NCI-H2081 treated with DMSO at 0.1 percent for 48 hours (cell line): ENCODE measurements around the gene HCFC1.

Experiments used
- DNase-seq: peaks from one replicate; lab custom pipeline; 2025; lab: John Stamatoyannopoulos, UW

HCFC1 gene

DNA sequence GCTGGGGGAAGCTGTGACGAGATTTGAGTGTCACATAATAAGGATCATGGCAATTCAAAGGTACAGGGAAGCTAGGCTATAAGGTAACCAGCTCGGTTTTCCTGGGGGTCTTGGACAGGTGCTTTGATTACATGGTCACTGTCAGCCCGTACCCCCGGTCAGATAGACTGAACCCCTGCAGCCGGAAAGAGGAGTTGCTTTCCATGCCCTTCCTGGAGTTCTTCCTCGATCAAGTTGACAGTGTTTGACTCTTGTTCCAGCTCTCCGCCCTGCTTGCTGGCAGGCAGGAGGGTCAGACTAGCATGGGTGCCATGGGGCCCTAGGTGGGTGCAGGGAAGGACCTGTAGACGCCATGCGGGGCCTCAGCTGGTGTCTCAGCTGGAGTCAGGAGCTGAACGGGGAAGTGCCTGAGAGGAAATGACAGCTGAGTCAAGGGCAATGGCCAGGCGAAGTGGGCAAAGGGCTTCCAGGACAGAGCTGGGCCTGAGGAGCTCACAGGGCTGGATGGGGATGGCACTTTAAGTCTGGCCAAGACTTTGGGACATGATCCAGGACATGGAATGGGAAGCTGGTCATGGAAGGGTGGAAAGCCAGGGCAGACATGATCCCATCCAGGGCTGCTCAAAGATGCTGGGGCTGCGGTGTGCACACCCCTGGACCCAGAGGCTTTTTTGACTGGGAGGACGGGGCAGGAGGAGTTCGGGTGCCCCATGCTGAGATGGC is 2.5 kb upstream of the HCFC1 start:
- no peak for DNase-seq

GRCh38 chrX:153973127-153974002 is 1.7 kb upstream of the HCFC1 start:
- DNase-seq, result no peak

DNA sequence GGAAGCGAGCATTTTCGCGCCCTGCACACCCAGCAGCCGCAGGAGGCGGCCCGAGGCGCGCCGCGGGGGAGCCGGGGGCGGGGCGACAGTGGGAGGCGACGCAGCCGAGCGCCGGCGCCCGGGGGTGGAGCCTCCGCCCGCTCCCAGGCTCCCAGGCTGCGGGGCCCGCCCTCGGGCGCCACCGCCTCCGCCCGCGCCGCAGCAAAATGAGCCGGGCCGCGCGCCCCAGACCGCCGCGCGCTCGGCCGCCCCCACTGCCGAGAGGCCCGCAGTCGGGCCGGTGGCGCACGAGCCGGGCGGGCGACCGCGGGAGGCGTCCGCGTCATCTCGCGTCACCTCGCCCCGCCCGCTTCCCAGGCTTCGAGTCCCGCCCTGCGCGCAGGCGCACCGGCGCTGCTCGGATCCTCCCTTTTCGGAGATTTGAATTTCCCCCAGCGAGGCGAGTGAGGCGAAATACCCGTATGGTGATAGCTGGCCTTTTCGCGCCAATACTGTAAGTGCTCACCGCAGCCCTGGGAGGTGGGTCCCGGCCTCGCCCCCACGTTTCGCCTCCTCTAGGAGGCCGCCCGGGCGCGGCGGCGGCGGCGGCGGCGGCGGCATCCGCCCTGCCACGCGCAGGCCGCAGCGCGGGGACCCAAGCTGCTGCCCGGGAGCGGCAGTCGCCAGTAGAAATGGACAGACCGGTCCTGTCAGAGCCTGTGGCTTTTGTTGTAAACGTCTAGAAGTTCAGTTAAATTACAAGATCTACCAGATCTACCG is 929 bp upstream of the HCFC1 start, which contains the start of gene TMEM187:
Gene TMEM187, plus strand, starts transcription at position 387 of the 759 bp plus-strand sequence. CDS start 9,309 bp downstream, outside the sequence.
- DNase-seq, result peak; percentile 27

DNA sequence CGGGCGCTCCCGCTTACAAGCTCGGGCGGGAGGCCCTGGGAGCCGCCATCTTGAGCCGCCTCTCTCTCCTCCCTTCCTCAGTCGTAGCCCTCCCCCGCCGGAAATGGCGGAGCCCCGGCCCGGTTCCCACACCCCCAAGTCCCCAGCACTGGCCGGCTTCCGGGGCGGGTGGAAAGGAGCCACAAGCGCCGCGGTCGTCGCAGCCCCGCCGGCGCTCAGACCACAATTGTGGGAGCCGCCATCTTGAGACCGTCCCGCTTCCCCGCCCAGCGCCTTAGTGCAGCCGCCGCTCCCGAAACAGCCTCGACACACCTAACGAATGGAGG is 531 bp downstream of the HCFC1 start:
- DNase-seq, result no peak

GRCh38 chrX:153970357-153971123 is 1.1 kb downstream of the HCFC1 start:
- no peak for DNase-seq

DNA sequence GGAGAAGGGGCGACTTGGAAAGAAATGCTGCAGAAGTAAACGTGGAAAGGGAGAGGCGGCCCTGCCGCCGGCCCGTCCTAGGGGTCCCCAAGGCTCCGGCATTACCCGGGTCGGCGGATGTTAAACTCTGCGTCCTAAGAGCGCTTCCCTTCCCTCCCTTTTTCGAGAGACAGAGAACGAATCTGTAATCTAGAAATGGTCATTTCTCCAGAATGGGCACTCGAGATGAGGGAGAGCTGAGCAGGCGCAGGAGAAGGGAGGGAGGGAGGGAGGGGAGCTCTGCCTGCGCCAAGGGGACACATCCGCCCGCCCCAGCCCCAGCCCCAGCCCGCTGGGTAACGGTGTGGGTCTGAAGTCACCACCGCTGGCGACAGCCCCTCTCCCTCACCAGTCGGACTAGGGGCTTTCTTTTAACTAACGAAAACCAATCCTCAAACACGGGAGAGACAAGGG is 1.7 kb downstream of the HCFC1 start:
- DNase-seq, result no peak

DNA sequence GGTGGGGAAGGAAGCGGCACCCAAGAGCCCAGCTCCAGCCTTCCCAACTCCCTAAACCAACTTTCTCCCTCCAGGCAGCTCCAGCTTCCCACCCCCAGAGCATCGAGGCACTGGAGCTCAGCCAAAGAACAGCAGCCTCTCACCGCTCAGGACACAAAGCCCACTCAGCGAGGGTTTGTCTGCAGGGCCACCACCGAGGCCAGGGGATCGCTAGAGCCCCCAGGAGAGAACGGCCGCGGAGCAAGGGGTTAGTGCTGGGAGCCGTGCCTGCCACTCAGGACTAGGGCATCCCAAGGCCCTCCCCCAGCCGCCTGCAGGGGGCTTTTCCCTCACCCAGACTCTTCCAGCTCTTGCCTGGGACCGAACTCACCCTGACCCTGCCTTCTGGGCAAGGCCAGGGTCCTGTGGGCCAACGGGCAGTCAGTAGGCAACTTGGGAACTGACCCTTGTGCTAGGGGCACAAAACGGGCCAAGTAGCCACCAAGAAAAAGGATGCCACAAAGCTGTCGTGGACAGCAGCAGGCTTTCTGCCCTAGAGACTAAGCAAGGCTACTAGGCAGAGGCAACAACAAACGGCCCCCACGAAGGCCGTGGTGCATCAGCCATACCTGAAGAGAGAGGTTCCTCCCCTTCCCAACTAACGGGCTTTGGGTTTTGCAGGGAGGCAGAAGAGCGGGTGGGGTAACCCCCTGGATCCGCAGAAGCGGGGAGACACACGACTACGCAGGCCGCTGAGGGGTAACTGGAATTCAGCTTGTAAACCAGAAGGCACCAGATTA is 2.3 kb downstream of the HCFC1 start:
- DNase-seq, result no peak

DNA sequence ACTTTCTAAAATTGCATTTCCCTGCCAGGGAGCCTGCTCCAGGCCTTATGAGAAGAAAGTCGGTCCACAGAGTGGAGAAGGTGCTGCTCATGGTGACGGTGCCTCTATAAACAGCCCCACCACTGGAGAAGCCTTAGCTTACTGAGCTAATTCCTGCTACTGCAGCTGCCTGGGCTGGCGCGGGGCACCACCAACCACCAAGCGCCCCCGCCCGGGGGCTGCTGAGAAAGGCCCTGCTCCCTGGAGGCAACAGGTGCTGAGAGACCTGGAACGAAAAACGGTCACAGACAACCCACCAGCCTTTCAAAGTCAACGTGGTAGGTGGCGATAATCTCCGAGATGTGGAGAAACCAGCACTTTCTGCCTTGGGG is 2.9 kb downstream of the HCFC1 start:
- DNase-seq, result no peak

GRCh38 chrX:153968255-153968654 is 3.4 kb downstream of the HCFC1 start:
- no peak for DNase-seq

DNA sequence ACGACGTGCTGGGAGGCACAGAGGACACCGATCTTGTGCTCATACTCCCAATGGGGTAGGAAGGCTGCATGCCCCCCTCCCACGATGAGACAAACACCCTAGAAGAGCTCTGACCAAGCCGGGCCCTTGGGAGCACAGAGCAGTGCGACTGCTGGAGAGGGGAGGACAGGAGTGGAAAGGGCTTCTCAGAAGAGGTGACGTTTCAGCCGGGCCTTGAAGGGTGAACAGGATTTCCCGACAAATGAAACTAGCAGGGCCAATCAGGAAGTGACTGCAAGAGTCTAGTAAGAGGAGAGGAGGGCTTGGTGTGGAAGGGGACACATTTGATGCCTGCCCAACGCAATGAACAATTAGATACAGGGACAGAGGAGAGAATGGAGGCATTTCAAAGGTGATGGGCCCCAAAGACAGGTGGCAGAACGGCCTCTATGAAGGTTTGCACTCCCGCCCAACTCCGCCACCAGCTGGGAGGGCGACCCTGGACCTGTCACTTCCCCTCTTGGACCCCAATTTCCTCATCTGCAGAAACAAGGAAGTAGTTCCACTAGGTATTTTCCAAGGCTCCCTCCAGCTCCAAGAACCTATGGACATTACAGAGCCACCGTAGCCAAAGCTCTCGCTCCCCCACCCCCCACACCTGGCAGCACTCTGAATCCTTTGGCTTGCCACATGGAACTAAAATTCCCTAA is 3.9 kb downstream of the HCFC1 start:
- DNase-seq, result no peak

DNA sequence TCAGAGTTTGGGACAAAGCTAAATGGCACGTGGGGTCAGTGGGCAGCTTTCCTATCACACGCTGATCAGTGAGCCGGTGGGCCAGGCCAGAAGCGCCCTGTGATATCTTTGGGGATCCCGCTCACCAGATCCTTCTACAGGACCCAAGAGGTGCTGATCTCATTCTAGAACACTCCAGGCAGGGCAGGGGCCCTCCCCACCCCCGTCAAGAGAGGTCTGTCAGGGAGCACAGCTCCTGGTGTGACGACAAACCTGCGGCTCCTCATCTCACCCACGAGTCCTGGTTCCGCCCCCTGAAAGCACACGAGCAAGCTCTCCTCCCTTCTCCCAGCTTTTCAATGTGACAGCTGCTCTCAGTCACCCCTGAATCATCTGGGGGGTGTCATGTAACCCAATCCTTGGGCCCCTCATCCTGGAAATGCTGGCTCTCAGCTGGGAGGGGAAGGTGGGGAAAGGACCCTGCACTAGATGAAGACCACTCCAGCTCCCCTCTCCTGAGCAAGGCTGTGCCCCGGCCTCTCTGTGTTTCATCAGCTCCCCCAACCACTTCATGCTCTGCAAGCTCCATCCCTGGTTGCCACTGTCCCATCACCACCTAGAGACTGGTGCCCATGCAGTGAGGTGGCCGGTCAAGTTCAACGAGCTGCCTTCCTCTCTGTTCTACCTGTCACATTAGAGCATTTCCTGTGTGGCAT is 4.6 kb downstream of the HCFC1 start:
- DNase-seq, result no peak

GRCh38 chrX:153966283-153966688 is 5.3 kb downstream of the HCFC1 start:
- DNase-seq, result no peak

GRCh38 chrX:153965406-153965805 is 6.2 kb downstream of the HCFC1 start:
- no peak for DNase-seq

DNA sequence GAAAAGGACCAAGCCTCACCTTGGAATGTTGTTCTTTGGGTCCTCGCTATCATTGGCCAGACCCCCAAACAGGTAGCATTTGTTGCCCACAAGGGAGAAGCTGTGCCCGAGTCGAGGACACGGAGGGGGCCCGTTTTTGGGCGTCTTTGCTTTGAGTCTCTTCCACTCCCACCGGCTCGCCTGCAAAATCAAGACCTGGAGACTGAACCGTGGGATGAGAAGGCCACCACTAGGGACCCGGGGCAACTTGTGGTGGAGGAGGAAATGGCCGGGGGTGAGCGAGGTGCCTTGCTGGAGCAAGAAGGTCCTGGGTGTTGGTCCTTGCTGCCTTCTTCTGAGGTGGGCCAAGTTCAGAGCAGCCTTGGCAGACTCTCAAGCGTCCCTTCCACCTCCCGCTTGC is 7.5 kb downstream of the HCFC1 start:
- DNase-seq, result no peak

DNA sequence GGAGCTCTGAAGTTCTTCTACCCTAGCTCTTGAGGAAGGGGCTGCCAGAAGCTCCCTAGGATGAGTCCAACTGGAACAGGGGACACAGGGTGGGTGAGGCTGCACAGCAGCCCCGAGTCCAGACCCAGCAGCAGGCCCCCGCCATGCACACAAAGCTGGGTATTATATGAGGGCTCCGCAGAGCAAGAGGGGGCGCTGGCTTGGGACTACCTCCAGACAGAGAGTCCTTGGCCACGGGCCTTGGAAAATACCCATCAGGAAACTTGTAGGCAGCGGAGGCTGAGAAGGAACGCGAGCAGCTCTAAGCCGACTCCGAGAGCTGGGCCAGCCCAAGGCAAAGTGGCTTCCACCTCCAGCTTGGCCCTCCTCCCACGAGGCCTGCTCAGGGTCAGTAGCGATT is 8.1 kb downstream of the HCFC1 start:
- no peak for DNase-seq

GRCh38 chrX:153961292-153961691 is 10.3 kb downstream of the HCFC1 start:
- no peak for DNase-seq

GRCh38 chrX:153960786-153961185 is 10.8 kb downstream of the HCFC1 start:
- no peak for DNase-seq

- DNase-seq, result no peak
Observed at GRCh38 chrX:153960077-153960476, 11.5 kb downstream of the HCFC1 start.

DNA sequence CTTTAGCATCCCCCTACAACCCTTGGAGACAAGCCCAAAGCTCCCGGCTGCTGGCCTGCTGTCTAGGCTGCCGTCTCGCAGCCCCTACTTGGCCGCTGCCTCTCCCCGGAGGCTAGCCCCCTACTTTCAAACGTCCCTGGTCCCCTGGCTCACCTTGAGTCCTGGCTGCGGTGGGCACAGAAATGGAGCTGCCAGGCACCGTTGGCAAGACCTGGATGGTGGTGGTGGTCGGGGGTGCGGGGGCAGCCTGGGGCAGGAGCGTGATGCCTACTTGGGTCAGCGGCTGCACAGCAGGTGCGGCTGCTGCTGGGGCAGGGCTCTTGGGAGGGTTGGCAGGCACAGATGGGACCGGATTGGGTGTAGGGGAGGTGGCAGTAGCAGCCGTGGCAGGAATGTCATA is 12.0 kb downstream of the HCFC1 start:
- no peak for DNase-seq

DNA sequence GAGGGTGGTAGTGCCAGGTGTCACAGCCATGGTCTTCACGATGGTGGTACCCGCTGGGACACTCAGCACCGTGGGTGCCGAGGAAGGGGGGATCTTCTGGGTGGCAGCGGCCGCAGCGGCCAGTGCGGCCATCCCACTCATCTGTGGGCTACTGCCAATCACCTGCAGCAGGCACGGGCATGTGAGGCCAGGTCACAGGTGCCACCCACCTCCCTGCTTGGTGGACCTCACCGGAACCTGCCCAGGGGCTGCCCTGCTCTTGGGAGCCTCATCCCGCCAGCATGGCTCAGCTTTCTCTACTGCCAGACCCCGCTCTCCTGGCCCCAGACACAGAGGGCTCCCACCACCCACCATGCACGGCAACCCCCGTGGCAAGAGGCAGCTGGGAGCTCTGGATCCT is 13.0 kb downstream of the HCFC1 start:
- no peak for DNase-seq
